IgD-negative memory B cell (primary cell): ENCODE results near the gene SPACA4. TPM values are rescaled to one million over a fixed set of nuclear protein-coding genes. Genes with fewer than 3 reads are reported as not detected.
A peak's percentile ranks its signal among the peaks of the same experiment; 100 is the strongest.
"Not testable (repeated sequence)": the region's sequence is repeated elsewhere in the genome, so short reads cannot be mapped to it uniquely, and the experiment has no call there.

Experiments used
- H3K27ac Mint-ChIP-seq, 3 donors: one replicate each; pipeline ENCODE4 v1.8.0; 2020 to 2022; ENCODE audit warnings: mild to moderate bottlenecking in 3 of 3, mixed read lengths in 3 of 3, moderate library complexity in 1 of 3
- H3K27me3 Mint-ChIP-seq: one replicate; pipeline ENCODE4 v1.8.0; 2021; ENCODE audit warnings: mixed read lengths
- H3K36me3 Mint-ChIP-seq: one replicate; pipeline ENCODE4 v1.8.0; 2020; ENCODE audit warnings: mild to moderate bottlenecking, mixed read lengths
- H3K4me1 Mint-ChIP-seq, 3 donors: one replicate each; pipeline ENCODE4 v1.8.0; 2020 to 2022; ENCODE audit warnings: mixed read lengths in 3 of 3, mild to moderate bottlenecking in 1 of 3
- H3K4me3 Mint-ChIP-seq, 4 donors: one replicate each; pipeline ENCODE4 v1.8.0; 2020 to 2022; ENCODE audit warnings: mild to moderate bottlenecking in 4 of 4, mixed read lengths in 4 of 4, moderate library complexity in 3 of 4
- H3K9me3 Mint-ChIP-seq, 3 donors: one replicate each; pipeline ENCODE4 v1.8.0; 2020 to 2021; ENCODE audit warnings: mixed read lengths in 3 of 3, mild to moderate bottlenecking in 1 of 3
- polyA plus RNA-seq: library from polyadenylated mRNA; unstranded; fragments of 300-500 nt; fragmentation: Illumina TruSeq; gene quantifications from one replicate; pipeline ENCODE4 v1.2.3, GENCODE V29; 2021

SPACA4 gene
- polyA plus RNA-seq, 1 donor from 2014 or later, result not detected

- peak overlapping the region in 2 of 3 donors; percentile 63 to 81 for H3K27ac Mint-ChIP-seq
- H3K27me3 Mint-ChIP-seq, H3K36me3 Mint-ChIP-seq, H3K9me3 Mint-ChIP-seq, H3K4me1 Mint-ChIP-seq: not testable (repeated sequence)
- peak overlapping the region in 3 of 4 donors; percentile 27 to 77 (median 55) for H3K4me3 Mint-ChIP-seq
Measured at GRCh38 chr19:48632286-48632685, 25.7 kb downstream of the SPACA4 start.

DNA sequence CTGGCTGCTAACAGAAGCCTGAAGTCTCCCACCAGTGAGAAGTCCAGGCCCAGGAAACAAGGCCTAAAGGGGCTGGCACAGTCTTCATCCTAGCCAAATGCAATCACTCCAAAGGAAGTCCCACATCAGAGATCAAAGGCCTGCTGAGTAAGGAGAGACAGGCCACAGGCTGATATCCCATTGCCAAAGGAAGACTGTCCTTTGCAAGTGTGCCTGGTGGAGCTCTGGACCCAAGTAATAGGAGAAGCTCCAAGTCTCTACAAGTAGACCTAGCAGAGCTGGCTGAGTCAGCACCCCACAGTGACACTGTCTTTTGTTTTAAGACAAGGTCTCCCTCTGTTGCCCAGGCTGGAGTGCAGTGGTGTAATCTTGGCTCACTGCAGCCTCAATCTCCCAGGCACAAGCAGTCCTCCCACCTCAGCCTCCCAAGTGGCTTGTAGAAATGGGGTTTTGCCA is 26.2 kb downstream of the SPACA4 start:
- Mint-ChIP-seq H3K27me3 (no peaks in the 10 kb centered on the region), H3K4me3 (peak overlapping the region in 3 of 4 donors; percentile 27 to 77 (median 55)), H3K36me3 (peaks cover 7% of the 10 kb centered on the region), H3K9me3 (no peaks in the 10 kb centered on the region), H3K4me1 (peaks cover 8 to 10% (median 10%) of the 10 kb centered on the region in 3 donors), H3K27ac (peak overlapping the region in 2 of 3 donors; percentile 63 to 94)

- H3K27me3 Mint-ChIP-seq, result no peaks in the 10 kb centered on the region
- peak overlapping the region in 2 of 4 donors; percentile 88 to 92 for H3K4me3 Mint-ChIP-seq
- peaks cover 7% of the 10 kb centered on the region for H3K36me3 Mint-ChIP-seq
- H3K4me1 Mint-ChIP-seq, result peaks cover 10 to 12% (median 11%) of the 10 kb centered on the region in 3 donors
- H3K27ac Mint-ChIP-seq, result peak overlapping the region in 2 of 3 donors; percentile 76 to 94
- H3K9me3 Mint-ChIP-seq, result no peaks in the 10 kb centered on the region
Measured at GRCh38 chr19:48633148-48634035, 26.9 kb downstream of the SPACA4 start.

DNA sequence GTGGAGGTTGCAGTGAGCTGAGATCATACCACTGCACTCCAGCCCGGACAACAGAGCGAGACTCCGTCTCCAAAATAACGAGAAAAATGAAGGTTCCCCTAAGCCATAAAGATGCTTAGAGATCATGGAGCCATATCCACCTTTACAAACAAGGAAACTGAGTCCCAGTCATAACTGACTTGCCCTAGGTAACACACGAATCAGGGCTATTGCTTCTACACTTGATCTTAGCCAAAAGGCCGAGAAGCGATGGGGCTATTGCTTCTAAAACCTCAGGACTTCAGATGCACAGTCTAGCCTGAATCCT is 27.4 kb downstream of the SPACA4 start:
- Mint-ChIP-seq H3K4me3 (peak overlapping the region; percentile 76 to 94 (median 90)), H3K36me3 (peaks cover 10% of the 10 kb centered on the region), H3K9me3 (no peaks in the 10 kb centered on the region), H3K4me1 (peaks cover 13 to 17% (median 16%) of the 10 kb centered on the region in 3 donors), H3K27ac (peak overlapping the region; percentile 91 to 94 (median 94)), H3K27me3 (no peaks in the 10 kb centered on the region)

DNA sequence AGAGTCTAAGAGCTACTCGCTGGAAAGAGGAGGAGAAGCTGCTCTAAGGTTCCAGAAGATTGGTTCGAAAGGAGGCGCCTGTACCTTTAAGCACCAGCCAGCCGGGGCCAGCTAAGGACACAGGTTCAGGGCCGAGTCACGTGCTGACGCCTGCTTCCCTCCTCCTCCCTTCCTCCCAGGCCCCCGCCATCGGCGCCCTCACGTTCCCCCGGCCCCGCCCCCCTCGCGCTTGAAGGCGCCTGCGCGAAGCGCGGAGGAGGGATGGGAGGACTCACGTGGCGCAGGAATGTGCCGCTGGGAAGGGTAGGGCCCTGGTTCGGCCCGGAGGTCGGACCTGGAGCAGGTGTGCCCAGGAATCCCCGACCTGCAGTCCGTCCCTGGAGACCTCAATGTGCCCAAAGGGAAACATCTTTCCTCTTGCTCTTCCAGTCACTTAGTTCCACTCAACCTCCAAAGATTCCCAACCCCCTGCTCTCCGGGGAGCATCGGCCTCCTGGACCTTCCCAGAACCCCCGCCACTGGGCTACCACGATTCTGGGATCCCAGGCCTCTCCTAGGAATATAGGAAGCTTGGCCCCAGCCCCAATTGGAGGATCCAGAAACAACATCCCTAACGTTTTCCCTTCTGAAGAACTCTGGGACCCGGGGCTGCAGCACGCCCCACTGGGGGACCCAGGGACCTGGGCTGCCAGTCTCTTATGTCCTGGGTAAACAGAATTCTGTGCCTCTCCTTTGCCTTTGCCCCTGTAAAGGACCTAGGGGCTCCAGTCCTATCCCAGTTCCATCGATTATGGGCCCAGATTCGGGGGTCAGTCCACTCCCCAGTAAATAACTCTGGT is 28.1 kb downstream of the SPACA4 start:
- H3K4me3 Mint-ChIP-seq, result peak overlapping the region; percentile 76 to 94 (median 90)
- peaks cover 10% of the 10 kb centered on the region for H3K36me3 Mint-ChIP-seq
- no peaks in the 10 kb centered on the region for H3K27me3 Mint-ChIP-seq
- H3K9me3 Mint-ChIP-seq, result no peaks in the 10 kb centered on the region
- H3K4me1 Mint-ChIP-seq, result peaks cover 13 to 20% (median 20%) of the 10 kb centered on the region in 3 donors
- peak overlapping the region; percentile 91 to 94 (median 94) for H3K27ac Mint-ChIP-seq

DNA sequence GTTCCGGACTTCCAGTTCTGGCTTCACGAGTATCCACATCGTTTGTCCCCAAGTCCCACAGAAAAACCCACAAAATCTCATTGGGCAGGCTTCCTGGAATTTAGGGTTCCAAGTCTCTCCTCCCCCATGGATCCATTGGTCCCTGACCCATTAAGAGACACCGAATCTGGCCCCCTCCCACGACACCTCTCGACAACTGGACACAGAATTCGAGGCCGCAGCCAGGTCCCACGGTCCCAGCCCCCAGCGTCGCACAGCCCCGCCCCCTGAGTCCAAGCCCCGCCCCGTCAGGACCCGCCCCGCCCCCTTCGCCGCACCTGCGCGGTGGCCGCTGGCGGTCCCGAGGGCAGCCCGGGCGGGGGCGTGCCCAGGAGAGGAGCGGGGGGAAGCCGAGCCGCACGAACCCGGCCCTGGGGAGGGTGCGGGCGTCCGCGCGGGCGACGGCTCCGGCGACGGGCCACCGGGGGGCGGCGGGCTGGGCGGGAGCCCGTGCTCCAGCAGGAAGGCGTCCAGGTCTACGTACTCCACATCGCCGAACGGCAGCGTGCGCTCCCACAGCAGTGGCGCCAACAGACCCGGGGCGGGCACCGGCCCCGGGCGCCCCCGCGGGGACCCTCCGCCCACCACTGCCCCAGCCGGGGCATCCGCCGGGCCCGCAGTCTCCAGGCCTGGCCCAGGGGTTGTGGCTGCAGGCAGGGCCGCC is 28.9 kb downstream of the SPACA4 start:
- H3K4me1 Mint-ChIP-seq, result peaks cover 13 to 24% (median 23%) of the 10 kb centered on the region in 3 donors
- peak overlapping the region; percentile 93 to 94 (median 94) for H3K27ac Mint-ChIP-seq
- peaks cover 7% of the 10 kb centered on the region for H3K36me3 Mint-ChIP-seq
- no peaks in the 10 kb centered on the region for H3K9me3 Mint-ChIP-seq
- H3K4me3 Mint-ChIP-seq, result peak overlapping the region; percentile 88 to 98 (median 95)
- no peaks in the 10 kb centered on the region for H3K27me3 Mint-ChIP-seq

GRCh38 chr19:48635966-48636858 is 29.7 kb downstream of the SPACA4 start:
- H3K36me3 Mint-ChIP-seq, result peaks cover 7% of the 10 kb centered on the region
- peak overlapping the region; percentile 83 to 98 (median 96) for H3K4me3 Mint-ChIP-seq
- H3K9me3 Mint-ChIP-seq, result no peaks in the 10 kb centered on the region
- H3K4me1 Mint-ChIP-seq, result peaks cover 13 to 26% (median 23%) of the 10 kb centered on the region in 3 donors
- peak overlapping the region; percentile 53 to 93 (median 84) for H3K27ac Mint-ChIP-seq
- no peaks in the 10 kb centered on the region for H3K27me3 Mint-ChIP-seq

DNA sequence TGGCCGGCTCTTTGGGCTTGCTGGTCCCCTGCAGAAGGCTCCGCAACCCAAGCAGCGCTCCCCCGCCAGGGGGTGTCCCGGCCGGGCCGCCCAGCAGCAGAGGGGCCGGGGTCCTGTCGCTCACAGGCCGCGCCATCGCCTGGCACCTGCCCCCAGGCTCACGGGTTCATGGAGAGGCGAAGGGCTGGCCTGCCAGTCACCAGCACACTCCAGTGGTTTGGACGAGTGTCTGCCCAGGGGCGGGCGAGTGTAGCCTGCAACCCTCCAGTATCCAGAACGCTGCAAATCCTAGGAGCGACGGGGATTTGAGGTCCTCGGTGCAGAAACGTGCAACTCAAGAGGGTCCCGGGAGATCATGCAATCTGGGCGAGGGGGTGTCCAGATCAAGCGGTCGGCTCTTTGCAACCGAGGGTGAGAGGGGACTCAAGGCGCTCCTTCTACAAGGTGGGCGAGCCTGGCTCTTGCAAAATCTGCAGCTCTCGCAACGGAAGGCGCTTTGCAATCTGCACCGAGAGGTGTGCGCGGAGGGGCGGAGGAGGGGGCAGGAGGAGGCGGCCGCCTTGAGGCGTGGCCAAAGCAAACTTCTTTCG is 30.4 kb downstream of the SPACA4 start, which contains the start of gene DBP:
Gene DBP, minus strand, starts transcription at position 521 of the 590 bp plus-strand sequence. Its CDS starts 385 bp downstream, at position 136.
- no peaks in the 10 kb centered on the region for H3K9me3 Mint-ChIP-seq
- peaks cover 13 to 26% (median 25%) of the 10 kb centered on the region in 3 donors for H3K4me1 Mint-ChIP-seq
- peaks cover 7% of the 10 kb centered on the region for H3K36me3 Mint-ChIP-seq
- peak within 1 kb of the TSS; percentile 84 to 99 (median 98) for H3K27ac Mint-ChIP-seq
- no peaks in the 10 kb centered on the region for H3K27me3 Mint-ChIP-seq
- H3K4me3 Mint-ChIP-seq, result peak within 1 kb of the TSS; percentile 83 to 98 (median 96)

- Mint-ChIP-seq H3K27ac (peak overlapping the region; percentile 84 to 99 (median 98)), H3K4me1 (peaks cover 14 to 26% (median 23%) of the 10 kb centered on the region in 3 donors), H3K9me3 (no peaks in the 10 kb centered on the region), H3K27me3 (no peaks in the 10 kb centered on the region), H3K4me3 (peak overlapping the region; percentile 83 to 98 (median 96)), H3K36me3 (peaks cover 7% of the 10 kb centered on the region)
Measured at GRCh38 chr19:48637449-48637947, 31.0 kb downstream of the SPACA4 start.

GRCh38 chr19:48637948-48638830 is 31.6 kb downstream of the SPACA4 start:
- Mint-ChIP-seq H3K36me3 (peaks cover 7% of the 10 kb centered on the region), H3K4me3 (peak overlapping the region; percentile 83 to 98 (median 96)), H3K27me3 (no peaks in the 10 kb centered on the region), H3K27ac (peak overlapping the region; percentile 84 to 99 (median 98)), H3K4me1 (peaks cover 13 to 28% (median 23%) of the 10 kb centered on the region in 3 donors), H3K9me3 (no peaks in the 10 kb centered on the region)

DNA sequence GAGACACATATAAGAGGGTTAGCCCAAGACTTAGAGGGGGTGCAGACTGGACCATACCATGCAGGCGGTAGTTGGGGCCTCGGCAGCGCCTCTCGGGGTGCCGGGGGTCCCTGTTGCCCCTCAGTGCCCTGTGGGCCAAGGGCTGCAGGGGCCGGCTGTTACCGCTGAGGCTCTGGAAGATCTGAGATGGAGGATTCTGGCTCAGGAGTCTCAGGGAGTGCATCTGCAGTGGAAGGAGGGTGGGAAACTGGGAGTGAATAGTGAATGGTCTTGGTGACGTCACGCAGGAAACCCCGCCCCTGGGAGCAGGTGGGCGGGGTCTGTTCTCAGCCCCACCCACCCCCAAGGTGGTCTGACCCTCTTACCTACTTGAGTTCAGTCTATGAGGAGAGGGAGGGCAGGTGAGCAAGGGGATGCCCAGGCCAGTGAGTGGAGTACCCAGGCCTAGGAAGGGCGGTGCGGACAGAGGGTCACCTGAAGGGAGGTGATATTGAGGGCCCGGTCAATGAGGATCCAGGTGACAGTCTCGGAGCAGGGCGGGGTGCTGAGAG is 32.4 kb downstream of the SPACA4 start:
- H3K36me3 Mint-ChIP-seq, result peaks cover 7% of the 10 kb centered on the region
- H3K4me3 Mint-ChIP-seq, result peak overlapping the region; percentile 83 to 98 (median 96)
- peak overlapping the region; percentile 84 to 99 (median 98) for H3K27ac Mint-ChIP-seq
- H3K27me3 Mint-ChIP-seq, result no peaks in the 10 kb centered on the region
- H3K4me1 Mint-ChIP-seq, result peaks cover 13 to 26% (median 20%) of the 10 kb centered on the region in 3 donors
- no peaks in the 10 kb centered on the region for H3K9me3 Mint-ChIP-seq
